ENCODE measurements around the gene DOCK8.

Gene DOCK8

DNA sequence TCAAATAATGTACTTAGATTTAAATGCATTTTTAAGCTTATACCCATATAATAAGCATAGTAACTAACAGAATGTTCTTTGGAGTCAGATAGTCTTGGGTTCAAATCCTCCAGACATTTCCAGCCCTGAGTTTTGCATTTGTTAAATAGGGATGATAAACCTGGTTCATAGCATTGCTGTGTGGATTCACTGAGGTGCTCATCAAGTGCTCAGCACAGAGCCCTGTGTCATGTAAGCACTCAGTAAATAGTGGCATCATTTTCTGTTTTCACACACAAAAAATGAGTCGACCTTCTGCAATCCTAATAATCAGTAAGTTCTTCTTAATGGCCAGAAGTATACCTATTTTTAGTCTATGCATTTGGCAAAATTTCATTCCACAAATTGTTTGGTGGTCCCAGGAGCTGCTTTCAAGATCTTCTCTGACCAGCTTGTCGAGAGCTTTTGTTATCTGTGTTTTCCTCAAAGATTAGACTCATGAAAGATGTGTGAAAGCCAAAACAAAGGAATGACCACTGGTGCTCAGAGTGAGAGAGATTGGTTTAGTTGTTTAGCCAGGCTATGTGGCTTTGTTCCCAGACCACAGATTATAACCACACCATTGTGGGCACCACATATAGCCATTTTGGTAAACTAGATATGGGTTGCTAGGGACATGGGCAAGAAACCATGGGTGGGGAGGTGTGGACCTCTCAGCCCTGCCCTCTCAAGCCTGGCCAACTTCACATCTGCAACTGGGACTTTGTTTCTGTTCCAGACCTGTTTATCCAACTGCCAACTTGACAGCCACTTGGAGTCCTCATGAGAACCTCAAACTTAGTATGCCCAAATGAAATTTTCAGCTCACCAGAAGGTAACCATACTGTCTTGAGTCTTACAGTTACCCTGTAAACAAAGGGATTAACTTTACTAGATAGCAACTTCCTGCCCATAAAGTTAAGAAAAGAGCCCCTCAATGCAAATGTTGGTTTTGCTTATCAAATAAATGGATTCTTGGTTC is 45.0 kb downstream of the DOCK8 start:
- TF ChIP-seq, protein P1, sequence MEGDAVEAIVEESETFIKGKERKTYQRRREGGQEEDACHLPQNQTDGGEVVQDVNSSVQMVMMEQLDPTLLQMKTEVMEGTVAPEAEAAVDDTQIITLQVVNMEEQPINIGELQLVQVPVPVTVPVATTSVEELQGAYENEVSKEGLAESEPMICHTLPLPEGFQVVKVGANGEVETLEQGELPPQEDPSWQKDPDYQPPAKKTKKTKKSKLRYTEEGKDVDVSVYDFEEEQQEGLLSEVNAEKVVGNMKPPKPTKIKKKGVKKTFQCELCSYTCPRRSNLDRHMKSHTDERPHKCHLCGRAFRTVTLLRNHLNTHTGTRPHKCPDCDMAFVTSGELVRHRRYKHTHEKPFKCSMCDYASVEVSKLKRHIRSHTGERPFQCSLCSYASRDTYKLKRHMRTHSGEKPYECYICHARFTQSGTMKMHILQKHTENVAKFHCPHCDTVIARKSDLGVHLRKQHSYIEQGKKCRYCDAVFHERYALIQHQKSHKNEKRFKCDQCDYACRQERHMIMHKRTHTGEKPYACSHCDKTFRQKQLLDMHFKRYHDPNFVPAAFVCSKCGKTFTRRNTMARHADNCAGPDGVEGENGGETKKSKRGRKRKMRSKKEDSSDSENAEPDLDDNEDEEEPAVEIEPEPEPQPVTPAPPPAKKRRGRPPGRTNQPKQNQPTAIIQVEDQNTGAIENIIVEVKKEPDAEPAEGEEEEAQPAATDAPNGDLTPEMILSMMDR (IDR thresholded peaks at IDR 0.05; ENCODE audit: insufficient read depth, low read length, poor library complexity, severe bottlenecking), result no peak
- no peak for DNase-seq (ENCODE audit: extremely low read depth, insufficient read length)
- Histone ChIP-seq H3K4me3 (replicated peaks; ENCODE audit: low read depth, low read length) (no peak overlapping the region), H3K27me3 (replicated peaks; ENCODE audit: control insufficient read depth, insufficient read depth, low read length) (no peaks in the 10 kb centered on the region), H3K36me3 (ENCODE audit: control insufficient read depth, insufficient read depth, low read length) (no peaks in the 10 kb centered on the region)

DNA sequence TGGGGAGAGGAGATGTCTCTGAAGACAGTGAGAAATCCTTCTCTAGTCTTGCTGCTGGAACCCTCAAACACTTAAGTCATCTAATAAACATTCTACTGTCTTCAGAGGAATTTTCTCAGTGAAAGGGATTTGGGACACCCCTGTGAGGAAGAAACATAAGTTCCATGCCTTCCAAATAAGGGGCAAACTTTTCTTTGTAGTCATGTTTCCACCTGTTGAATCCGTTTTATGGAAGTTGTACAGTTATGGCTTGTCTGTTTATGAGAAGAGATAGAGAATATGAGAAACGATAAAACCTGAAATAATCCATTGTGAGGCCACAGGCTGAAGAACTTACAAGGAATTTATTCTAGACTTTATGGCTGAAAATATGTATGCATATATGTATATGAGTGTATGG is 49.6 kb downstream of the DOCK8 start:
- TF ChIP-seq, protein P1 (IDR thresholded peaks at IDR 0.05; ENCODE audit: insufficient read depth, low read length, poor library complexity, severe bottlenecking), result no peak
- H3K4me3 ChIP-seq (replicated peaks; ENCODE audit: low read depth, low read length), result no peak overlapping the region
- no peak for DNase-seq (ENCODE audit: extremely low read depth, insufficient read length)
- H3K36me3 ChIP-seq (ENCODE audit: control insufficient read depth, insufficient read depth, low read length), result no peaks in the 10 kb centered on the region
- H3K27me3 ChIP-seq (replicated peaks; ENCODE audit: control insufficient read depth, insufficient read depth, low read length), result no peaks in the 10 kb centered on the region

DNA sequence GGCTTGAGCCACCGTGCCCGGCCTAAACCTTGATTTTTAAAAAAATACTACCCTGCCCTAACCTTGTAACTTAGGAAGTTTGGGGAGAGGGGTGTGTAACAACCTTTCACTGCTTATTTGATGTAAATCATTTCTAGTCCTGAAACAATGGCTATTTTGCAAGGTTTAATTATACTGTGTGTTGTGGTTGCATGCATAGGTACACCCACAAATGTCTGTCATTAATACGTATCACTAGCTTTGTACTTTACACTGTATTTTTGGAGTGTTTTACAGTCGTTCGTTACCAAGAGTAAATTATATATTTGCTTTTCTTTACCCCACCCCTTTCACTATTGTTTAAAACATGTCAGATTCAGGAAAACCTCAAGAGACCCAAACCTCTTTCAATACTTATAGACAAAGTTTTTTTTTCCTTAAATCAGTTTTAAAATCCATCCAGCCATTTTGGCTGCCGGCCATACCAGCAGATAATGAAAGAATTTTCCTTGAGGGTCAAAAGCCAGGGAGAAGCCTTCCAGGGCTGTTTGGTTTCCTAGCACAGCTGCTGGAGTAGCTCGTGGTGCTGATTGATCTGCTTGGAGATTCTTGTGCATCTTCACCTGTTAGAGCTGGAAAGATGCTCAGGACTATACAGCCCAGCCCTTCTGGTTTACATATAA is 50.7 kb downstream of the DOCK8 start:
- DNase-seq (ENCODE audit: extremely low read depth, insufficient read length), result no peak
- Histone ChIP-seq H3K4me3 (replicated peaks; ENCODE audit: low read depth, low read length) (no peak overlapping the region), H3K27me3 (replicated peaks; ENCODE audit: control insufficient read depth, insufficient read depth, low read length) (no peaks in the 10 kb centered on the region), H3K36me3 (ENCODE audit: control insufficient read depth, insufficient read depth, low read length) (no peaks in the 10 kb centered on the region)
- TF ChIP-seq, protein P1 (IDR thresholded peaks at IDR 0.05; ENCODE audit: insufficient read depth, low read length, poor library complexity, severe bottlenecking), result no peak

DNA sequence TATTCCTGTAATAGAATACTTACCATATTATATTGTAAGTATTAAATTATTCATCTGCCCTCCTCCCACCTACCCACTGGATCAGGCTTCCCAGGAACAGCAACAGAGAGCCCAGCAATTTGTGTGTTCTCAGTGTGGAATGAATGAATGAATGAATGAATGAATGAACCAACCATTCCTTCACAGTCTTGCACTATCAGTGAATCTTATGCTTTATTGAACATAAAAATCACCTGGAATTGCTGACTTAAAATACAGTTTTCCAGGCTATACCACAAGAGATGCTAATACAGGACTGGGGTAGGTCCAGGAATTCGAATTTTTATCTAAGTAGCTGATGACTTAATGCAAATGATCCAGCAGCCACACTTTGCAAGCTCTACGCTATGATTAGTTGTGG is 51.6 kb downstream of the DOCK8 start:
- Histone ChIP-seq H3K36me3 (ENCODE audit: control insufficient read depth, insufficient read depth, low read length) (no peaks in the 10 kb centered on the region), H3K4me3 (replicated peaks; ENCODE audit: low read depth, low read length) (no peak overlapping the region), H3K27me3 (replicated peaks; ENCODE audit: control insufficient read depth, insufficient read depth, low read length) (no peaks in the 10 kb centered on the region)
- TF ChIP-seq, protein P1 (IDR thresholded peaks at IDR 0.05; ENCODE audit: insufficient read depth, low read length, poor library complexity, severe bottlenecking), result no peak
- no peak for DNase-seq (ENCODE audit: extremely low read depth, insufficient read length)

DNA sequence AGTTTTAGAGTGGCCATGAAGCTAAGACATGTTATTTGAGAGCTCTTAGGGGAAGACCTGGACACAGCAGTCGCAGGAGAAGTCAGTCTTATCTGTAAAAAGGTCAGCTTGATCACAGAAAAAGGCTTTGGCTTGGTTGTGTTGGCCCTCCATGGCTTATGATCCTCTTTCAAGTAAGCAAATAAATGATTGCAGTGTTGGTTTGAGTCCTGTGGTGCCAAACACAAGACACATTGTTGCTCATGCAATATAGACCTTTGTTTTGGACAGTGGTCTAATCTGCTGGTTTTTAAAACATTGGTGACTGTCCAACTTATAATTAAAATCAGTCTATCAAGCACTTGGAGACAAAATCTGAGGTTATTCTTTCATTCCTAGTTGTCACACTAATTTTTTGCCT is 54.0 kb downstream of the DOCK8 start:
- H3K27me3 ChIP-seq (replicated peaks; ENCODE audit: control insufficient read depth, insufficient read depth, low read length), result no peaks in the 10 kb centered on the region
- no peak overlapping the region for H3K4me3 ChIP-seq (replicated peaks; ENCODE audit: low read depth, low read length)
- no peak for DNase-seq (ENCODE audit: extremely low read depth, insufficient read length)
- H3K36me3 ChIP-seq (ENCODE audit: control insufficient read depth, insufficient read depth, low read length), result no peaks in the 10 kb centered on the region
- TF ChIP-seq, protein P1 (IDR thresholded peaks at IDR 0.05; ENCODE audit: insufficient read depth, low read length, poor library complexity, severe bottlenecking), result no peak

Measured in GM06990 (cell line).